Kidney (tissue), 14 donors: ENCODE results near the gene OTOG. TPM values are rescaled to one million over a fixed set of nuclear protein-coding genes. Genes with fewer than 3 reads are reported as not detected.

Experiments used
- DNase-seq, 5 donors: peaks; one replicate each; pipeline ENCODE4 v3.0.0-alpha.2; 2013 to 2020
- FAIRE-seq: peaks from 2 replicates; lab custom pipeline; 2012; peaks lifted over from hg19 to GRCh38; lab: Jason Lieb, UNC
- H3K27ac ChIP-seq, 2 donors: one replicate each; pipeline ENCODE4 v1.7.0; 2013; ENCODE audit warnings: low read depth in 2 of 2, low read length in 2 of 2, inconsistent platforms in 1 of 2
- H3K27me3 ChIP-seq: one replicate; pipeline ENCODE4 v1.7.1; 2013; ENCODE audit warnings: low read length, inconsistent platforms; ENCODE audit not compliant: control insufficient read depth, insufficient read depth
- H3K36me3 ChIP-seq, 3 donors: one replicate each; pipeline versions ENCODE4 v1.7.0 to v1.7.1; 2013; ENCODE audit warnings: low read length in 3 of 3, control low read depth in 1 of 3, inconsistent platforms in 1 of 3; ENCODE audit not compliant: insufficient read depth in 3 of 3, control insufficient read depth in 2 of 3
- H3K4me1 ChIP-seq, 3 donors: one replicate each; pipeline versions ENCODE4 v1.7.0 to v1.7.1; 2013; ENCODE audit warnings: low read length in 3 of 3, inconsistent platforms in 1 of 3, low read depth in 1 of 3; ENCODE audit not compliant: control insufficient read depth in 2 of 3, insufficient read depth in 2 of 3
- H3K4me3 ChIP-seq, 3 donors: one replicate each; pipeline versions ENCODE4 v1.7.0 to v1.8.1; 2013; ENCODE audit warnings: low read length in 3 of 3, control low read depth in 1 of 3, inconsistent platforms in 1 of 3
- H3K9ac ChIP-seq, 3 donors: one replicate each; pipeline versions ENCODE4 v1.7.0 to v1.7.1; 2013; ENCODE audit warnings: low read length in 3 of 3, control low read depth in 1 of 3, inconsistent platforms in 1 of 3
- H3K9me3 ChIP-seq, 3 donors: one replicate each; pipeline versions ENCODE4 v1.7.0 to v1.7.1; 2013; ENCODE audit warnings: low read length in 3 of 3, control low read depth in 1 of 3, inconsistent platforms in 1 of 3; ENCODE audit not compliant: control insufficient read depth in 2 of 3, insufficient read depth in 1 of 3
- intact Hi-C: fragments of 100-400 bp; cut with DNase I; formaldehyde crosslinking; loops from one replicate; pipeline ENCODE4 v1.11.1; 2022
- polyA plus RNA-seq: library from polyadenylated mRNA; stranded (reverse); fragments of 350-450 nt; fragmentation: Illumina TruSeq; extraction: RNeasy Lipid Tissue Mini Kit (QIAGEN cat#74804); gene quantifications from one replicate; pipeline ENCODE4 v1.2.3, GENCODE V29; 2014; ENCODE audit warnings: low read depth, low replicate concordance; ENCODE audit not compliant: insufficient read depth
- total RNA-seq: library from RNA; stranded (reverse); fragmentation: NEBNext Ultra II Directional; extraction: Animal tissue kit (Norgen Biotek cat#: 25700); gene quantifications from one replicate; pipeline ENCODE4 v1.2.1, GENCODE V29; 2021
- TF ChIP-seq, protein P1 (sequence below): IDR thresholded peaks from 3 replicates; pipeline ENCODE4 v1.5.1; 2012; ENCODE audit warnings: mild to moderate bottlenecking, moderate library complexity, borderline replicate concordance; ENCODE audit not compliant: insufficient read depth; ENCODE audit errors: extremely low read depth
- donor health status: control.
- donor health status: control.
- donor health status: control.
- donor health status: control.
- donor health status: control.
- donor health status: DM: yes; HTN: yes; CAD: no.
- donor health status: Normal renal cell carcinoma (clear cell type).

The OTOG gene
- total and polyA plus RNA-seq, 2 donors from 2014 or later = 0.06 TPM; not detected in 1

DNA sequence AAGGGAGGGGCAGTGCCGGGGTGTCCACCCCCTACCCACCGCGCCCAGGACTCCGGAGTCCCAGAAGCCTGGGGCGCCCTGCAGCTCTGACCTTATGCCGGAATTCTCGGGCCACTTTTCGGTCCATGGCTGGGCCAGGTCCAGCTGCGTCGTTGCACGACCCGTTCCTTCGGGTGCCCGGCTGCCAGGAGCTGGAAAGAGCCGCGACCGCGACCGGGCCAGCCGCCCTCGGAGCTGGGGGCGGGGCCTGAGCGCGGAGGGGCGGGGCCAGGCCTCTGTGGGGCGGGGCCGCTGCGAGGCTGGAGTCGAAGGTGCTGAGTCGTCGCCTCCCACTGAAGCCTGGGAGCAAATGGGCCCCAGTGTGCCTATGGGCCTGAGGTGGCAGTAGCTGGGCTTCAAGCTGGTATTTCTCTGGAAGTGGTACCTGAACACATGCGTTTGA lies 2.9 kb upstream of the OTOG start, which contains the start of gene USH1C:
USH1C (minus strand) TSS at position 236 of the 442 bp plus-strand sequence; CDS start at position 127, 109 bp downstream.
- Histone ChIP-seq H3K36me3 (no peaks in the 10 kb centered on the region), H3K9me3 (no peaks in the 10 kb centered on the region), H3K27ac (peak within 1 kb of the TSS; percentile 65 to 80), H3K4me1 (peaks cover 0 to 6% (median 3%) of the 10 kb centered on the region in 3 donors), H3K4me3 (peak within 1 kb of the TSS in 2 of 3 donors; percentile 59 to 64), H3K9ac (peak within 1 kb of the TSS in 1 of 3 donors; percentile 66), H3K27me3 (no peaks in the 10 kb centered on the region)
- DNase-seq (peak; percentile 45 to 83 (median 58)), FAIRE-seq (no peak)
- intact Hi-C loops = no loop called here
- TF ChIP-seq, protein P1, sequence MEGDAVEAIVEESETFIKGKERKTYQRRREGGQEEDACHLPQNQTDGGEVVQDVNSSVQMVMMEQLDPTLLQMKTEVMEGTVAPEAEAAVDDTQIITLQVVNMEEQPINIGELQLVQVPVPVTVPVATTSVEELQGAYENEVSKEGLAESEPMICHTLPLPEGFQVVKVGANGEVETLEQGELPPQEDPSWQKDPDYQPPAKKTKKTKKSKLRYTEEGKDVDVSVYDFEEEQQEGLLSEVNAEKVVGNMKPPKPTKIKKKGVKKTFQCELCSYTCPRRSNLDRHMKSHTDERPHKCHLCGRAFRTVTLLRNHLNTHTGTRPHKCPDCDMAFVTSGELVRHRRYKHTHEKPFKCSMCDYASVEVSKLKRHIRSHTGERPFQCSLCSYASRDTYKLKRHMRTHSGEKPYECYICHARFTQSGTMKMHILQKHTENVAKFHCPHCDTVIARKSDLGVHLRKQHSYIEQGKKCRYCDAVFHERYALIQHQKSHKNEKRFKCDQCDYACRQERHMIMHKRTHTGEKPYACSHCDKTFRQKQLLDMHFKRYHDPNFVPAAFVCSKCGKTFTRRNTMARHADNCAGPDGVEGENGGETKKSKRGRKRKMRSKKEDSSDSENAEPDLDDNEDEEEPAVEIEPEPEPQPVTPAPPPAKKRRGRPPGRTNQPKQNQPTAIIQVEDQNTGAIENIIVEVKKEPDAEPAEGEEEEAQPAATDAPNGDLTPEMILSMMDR = no peak

DNA sequence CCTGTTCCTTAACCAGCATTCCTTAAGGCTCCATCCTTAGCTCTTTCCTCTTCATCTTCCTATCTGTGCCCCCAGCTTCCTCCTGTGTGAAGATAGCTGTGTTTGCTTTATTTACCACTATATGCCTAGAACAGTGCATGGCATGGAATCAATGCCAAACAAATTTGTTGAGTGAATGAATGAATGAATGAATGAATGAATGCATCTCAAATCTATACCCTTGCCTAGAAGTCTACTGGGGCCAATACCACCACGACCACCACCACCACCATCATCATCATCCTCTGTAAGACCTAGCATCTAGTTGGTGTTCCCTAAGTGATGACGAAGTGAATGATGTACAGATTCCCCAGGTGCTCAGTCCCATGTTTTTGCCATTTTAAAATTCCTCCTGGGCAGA lies 819 bp upstream of the OTOG start:
- Histone ChIP-seq H3K4me1 (peaks cover 0 to 3% (median 0%) of the 10 kb centered on the region in 3 donors), H3K27me3 (no peaks in the 10 kb centered on the region), H3K9me3 (no peaks in the 10 kb centered on the region), H3K36me3 (no peaks in the 10 kb centered on the region), H3K4me3 (no peak overlapping the region), H3K27ac (no peak overlapping the region), H3K9ac (no peak overlapping the region)
- intact Hi-C loops = no loop called here
- TF ChIP-seq, protein P1 = no peak
- DNase-seq (no peak), FAIRE-seq (no peak)

DNA sequence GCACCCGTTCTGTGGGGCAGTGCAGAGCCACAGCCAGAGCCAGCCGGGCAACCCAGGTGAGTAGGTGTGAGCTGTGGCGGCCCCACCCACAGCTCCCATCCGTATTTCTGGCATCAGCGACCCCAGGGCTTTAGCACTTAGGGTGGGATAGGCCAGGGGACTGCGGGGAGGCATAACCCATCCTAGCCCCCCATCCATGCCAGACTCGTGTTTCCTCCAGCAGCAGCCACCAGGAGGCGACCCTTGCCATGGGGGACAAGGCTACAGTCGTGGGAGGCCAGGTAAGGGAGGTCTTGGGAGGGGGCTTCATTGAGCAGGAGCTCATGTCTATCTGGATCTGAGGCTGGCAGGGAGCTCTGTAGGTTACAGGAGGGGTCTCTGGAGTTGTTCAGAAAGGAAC lies 873 bp downstream of the OTOG start:
- no peaks in the 10 kb centered on the region for H3K27me3 ChIP-seq
- H3K9me3 ChIP-seq = no peaks in the 10 kb centered on the region
- H3K4me1 ChIP-seq = no peaks in the 10 kb centered on the region
- no peak overlapping the region for H3K9ac ChIP-seq
- intact Hi-C loops = no loop called here
- H3K27ac ChIP-seq = no peak overlapping the region
- FAIRE-seq = no peak
- H3K4me3 ChIP-seq = no peak overlapping the region
- H3K36me3 ChIP-seq = no peaks in the 10 kb centered on the region
- TF ChIP-seq, protein P1 = no peak
- no peak for DNase-seq

DNA sequence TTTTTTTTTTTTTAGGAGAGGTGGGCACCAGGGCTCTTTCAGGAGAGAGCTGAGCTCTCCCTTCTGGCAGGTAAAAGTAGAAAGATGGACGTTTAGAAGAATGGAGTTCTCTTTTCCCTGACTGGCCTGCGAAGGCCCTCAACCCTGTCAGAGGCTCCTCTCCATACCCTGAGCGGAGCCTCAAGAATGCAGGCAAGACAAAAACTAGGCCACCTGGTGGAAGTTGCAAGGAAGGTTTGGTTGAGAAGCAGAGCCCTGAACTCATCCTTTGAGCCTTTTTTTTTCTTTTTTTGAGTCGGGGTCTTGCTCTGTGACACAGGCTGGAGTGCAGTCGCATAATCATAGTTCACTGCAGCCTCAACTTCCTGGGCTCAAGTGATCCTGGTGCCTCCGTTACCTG lies 1.4 kb downstream of the OTOG start:
- no peak overlapping the region for H3K27ac ChIP-seq
- no peak overlapping the region for H3K9ac ChIP-seq
- no peaks in the 10 kb centered on the region for H3K27me3 ChIP-seq
- TF ChIP-seq, protein P1 = peak; percentile 38
- FAIRE-seq (no peak), DNase-seq (peak in 2 of 5 donors; percentile 36 to 42)
- no peaks in the 10 kb centered on the region for H3K9me3 ChIP-seq
- intact Hi-C loops = no loop called here
- no peaks in the 10 kb centered on the region for H3K36me3 ChIP-seq
- no peaks in the 10 kb centered on the region for H3K4me1 ChIP-seq
- H3K4me3 ChIP-seq = no peak overlapping the region
